T-cell (primary cell): ENCODE results near the gene STMN3. TPM values are rescaled to one million over a fixed set of nuclear protein-coding genes. Genes with fewer than 3 reads are reported as not detected.

ENCODE experiments used
- ATAC-seq, 4 experiments: fragments of 200-7000 bp in 3 of 4; fragments of 150-1000 bp in 1 of 4; cut with Tn5 transposase; replicated peaks in 1 of 4; 1 replicate in 3 of 4; 2 replicates in 1 of 4; pipeline ENCODE4 v1.10.0; 2021; ENCODE audit warnings: moderate library complexity in 3 of 4, mild to moderate bottlenecking in 2 of 4, moderate number of reproducible peaks in 1 of 4
- CTCF ChIA-PET, 2 donors: fragments of 300-600 bp; sonication (Branson Sonifier 250); formaldehyde crosslinking; loops; one replicate each; lab custom pipeline; 2022; ENCODE audit warnings: antibody characterized with exemption in 2 of 2; lab: Charles Lee
- POLR2A ChIA-PET, 2 donors: fragments of 300-600 bp; sonication (Branson Sonifier 250); formaldehyde crosslinking; loops; one replicate each; lab custom pipeline; 2022; ENCODE audit warnings: antibody characterized with exemption in 2 of 2; lab: Charles Lee
- DNase-seq, 35 experiments: peaks; one replicate each; pipeline versions ENCODE4 v3.0.0 to v3.0.0-alpha.2; 2013 to 2023
- H3K27ac ChIP-seq: one replicate; pipeline ENCODE4 v1.5.1; 2013; ENCODE audit warnings: low read length
- H3K27me3 ChIP-seq, 2 experiments: replicated peaks in 1 of 2; 1 replicate in 1 of 2; 2 replicates in 1 of 2; pipeline versions ENCODE4 v1.6.1 to v1.7.0; 2013; ENCODE audit warnings: low read length in 1 of 2, mixed read lengths in 1 of 2; ENCODE audit not compliant: control insufficient read depth in 2 of 2, insufficient read depth in 2 of 2; ENCODE audit errors: extremely low read depth in 1 of 2
- H3K36me3 ChIP-seq, 2 donors: 1 replicate in 1 of 2; 2 replicates in 1 of 2; pipeline versions ENCODE4 v1.6.1 to v1.7.0; 2013; ENCODE audit warnings: low read length in 1 of 2; ENCODE audit not compliant: control insufficient read depth in 2 of 2, insufficient read depth in 1 of 2; ENCODE audit errors: extremely low read depth in 1 of 2
- H3K4me1 ChIP-seq, 2 experiments: 1 replicate in 1 of 2; 2 replicates in 1 of 2; pipeline versions ENCODE4 v1.6.1 to v1.7.0; 2013; ENCODE audit warnings: low read length in 2 of 2, mixed read lengths in 1 of 2; ENCODE audit not compliant: insufficient read depth in 2 of 2, control insufficient read depth in 1 of 2; ENCODE audit errors: extremely low read depth in 1 of 2
- H3K4me3 ChIP-seq, 2 donors: 1 replicate in 1 of 2; 2 replicates in 1 of 2; pipeline versions ENCODE4 v1.5.1 to v1.7.0; 2013; ENCODE audit warnings: mild to moderate bottlenecking in 2 of 2, low read length in 1 of 2, moderate library complexity in 1 of 2; ENCODE audit not compliant: control insufficient read depth in 1 of 2; ENCODE audit errors: extremely low read depth in 1 of 2
- H3K9me3 ChIP-seq: 2 replicates; pipeline ENCODE4 v1.7.0; 2013
- H3K27ac Mint-ChIP-seq, 2 donors: one replicate each; pipeline ENCODE4 v1.8.0; 2020 to 2021; ENCODE audit warnings: mild to moderate bottlenecking in 2 of 2, mixed read lengths in 2 of 2
- H3K27me3 Mint-ChIP-seq, 2 donors: one replicate each; pipeline ENCODE4 v1.8.0; 2021 to 2022; ENCODE audit warnings: mixed read lengths in 2 of 2
- H3K36me3 Mint-ChIP-seq: one replicate; pipeline ENCODE4 v1.8.0; 2021; ENCODE audit warnings: mixed read lengths
- H3K4me1 Mint-ChIP-seq, 3 donors: one replicate each; pipeline ENCODE4 v1.8.0; 2020 to 2022; ENCODE audit warnings: mixed read lengths in 3 of 3, mild to moderate bottlenecking in 1 of 3
- H3K4me3 Mint-ChIP-seq, 3 donors: one replicate each; pipeline ENCODE4 v1.8.0; 2020 to 2022; ENCODE audit warnings: mild to moderate bottlenecking in 3 of 3, mixed read lengths in 3 of 3, moderate library complexity in 3 of 3
- H3K9me3 Mint-ChIP-seq, 3 donors: one replicate each; pipeline ENCODE4 v1.8.0; 2020 to 2022; ENCODE audit warnings: mixed read lengths in 3 of 3
- WGBS: methylation state at CpG from one replicate; pipeline ENCODE4 v1.1.5; 2013; ENCODE audit warnings: missing lambda C conversion rate; ENCODE audit not compliant: insufficient coverage; 5-methylcytosine and 5-hydroxymethylcytosine counted together
- total RNA-seq, 35 experiments: library from RNA in 6 of 35; stranded (reverse) in 6 of 35; fragments of 120-200 nt in 1 of 35; gene quantifications; one replicate each; pipeline versions ENCODE4 v1.2.1 to v1.2.4 and lab custom pipeline; 2013 to 2026

STMN3 gene
- total RNA-seq, 5 donors from 2014 or later (not counting 1 experiment from before 2014, with no cell fraction given), result 92.9 to 121 (median 107) TPM

GRCh38 chr20:63643946-63644345 lies 9.3 kb downstream of the STMN3 start:
- H3K27me3 ChIP-seq, result peaks cover 0 to 2% of the 10 kb centered on the region in 2 experiments
- DNase-seq (no peak), ATAC-seq (no peak)
- Mint-ChIP-seq H3K4me1 (peaks cover 16 to 27% (median 22%) of the 10 kb centered on the region in 3 donors), H3K36me3 (peaks cover 8% of the 10 kb centered on the region), H3K27ac (peak overlapping the region; percentile 44 to 71), H3K4me3 (peak overlapping the region in 1 of 3 donors; percentile 80), H3K9me3 (no peaks in the 10 kb centered on the region), H3K27me3 (no peaks in the 10 kb centered on the region)
- ChIA-PET POLR2A (no interaction called here), CTCF (no interaction called here)
- H3K4me1 ChIP-seq, result peaks cover 13 to 27% of the 10 kb centered on the region in 2 experiments
- H3K4me3 ChIP-seq, result no peak overlapping the region
- H3K27ac ChIP-seq, result no peak overlapping the region
- no peaks in the 10 kb centered on the region for H3K9me3 ChIP-seq
- peaks cover 3 to 10% of the 10 kb centered on the region in 2 donors for H3K36me3 ChIP-seq
- 96% methylated on average over 10 of the region's 15 CpGs for WGBS

DNA sequence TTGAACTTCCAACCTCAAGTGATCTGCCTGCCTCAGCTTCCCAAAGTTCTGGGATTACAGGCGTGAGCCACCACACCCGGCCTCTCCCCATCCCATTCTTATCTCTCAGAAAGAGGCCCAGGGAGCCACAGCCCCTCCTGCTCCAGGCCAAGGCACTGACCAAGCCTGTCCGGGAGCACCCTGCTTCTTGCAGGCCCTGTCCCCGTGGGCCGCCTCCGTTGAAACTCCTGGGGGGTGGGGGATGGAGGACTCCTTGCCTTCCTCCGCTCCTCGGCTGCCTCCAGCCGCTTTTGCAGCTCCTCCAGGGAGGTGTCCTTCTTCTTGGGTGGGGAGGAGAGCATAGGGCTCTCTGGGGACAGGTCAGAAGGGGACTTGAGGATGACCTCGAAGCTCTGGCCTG lies 9.7 kb downstream of the STMN3 start:
- Mint-ChIP-seq H3K27ac (peak overlapping the region; percentile 85 to 89), H3K27me3 (no peaks in the 10 kb centered on the region), H3K36me3 (peaks cover 8% of the 10 kb centered on the region), H3K9me3 (no peaks in the 10 kb centered on the region), H3K4me1 (peaks cover 17 to 31% (median 26%) of the 10 kb centered on the region in 3 donors), H3K4me3 (peak overlapping the region in 2 of 3 donors; percentile 53 to 80)
- Histone ChIP-seq H3K4me1 (peaks cover 14 to 28% of the 10 kb centered on the region in 2 experiments), H3K36me3 (peaks cover 3 to 6% of the 10 kb centered on the region in 2 donors), H3K27me3 (peaks cover 0 to 2% of the 10 kb centered on the region in 2 experiments), H3K9me3 (no peaks in the 10 kb centered on the region), H3K4me3 (no peak overlapping the region), H3K27ac (no peak overlapping the region)
- ChIA-PET CTCF (interaction anchor here in 1 of 2 donors (1.4 kb wide), 1 partner anchor 25 kb away, joined by 3 read pairs; no protein-coding TSS in a partner anchor), POLR2A (no interaction called here)
- 100% methylated on average over 6 of the region's 10 CpGs for WGBS
- ATAC-seq (no peak), DNase-seq (no peak)

DNA sequence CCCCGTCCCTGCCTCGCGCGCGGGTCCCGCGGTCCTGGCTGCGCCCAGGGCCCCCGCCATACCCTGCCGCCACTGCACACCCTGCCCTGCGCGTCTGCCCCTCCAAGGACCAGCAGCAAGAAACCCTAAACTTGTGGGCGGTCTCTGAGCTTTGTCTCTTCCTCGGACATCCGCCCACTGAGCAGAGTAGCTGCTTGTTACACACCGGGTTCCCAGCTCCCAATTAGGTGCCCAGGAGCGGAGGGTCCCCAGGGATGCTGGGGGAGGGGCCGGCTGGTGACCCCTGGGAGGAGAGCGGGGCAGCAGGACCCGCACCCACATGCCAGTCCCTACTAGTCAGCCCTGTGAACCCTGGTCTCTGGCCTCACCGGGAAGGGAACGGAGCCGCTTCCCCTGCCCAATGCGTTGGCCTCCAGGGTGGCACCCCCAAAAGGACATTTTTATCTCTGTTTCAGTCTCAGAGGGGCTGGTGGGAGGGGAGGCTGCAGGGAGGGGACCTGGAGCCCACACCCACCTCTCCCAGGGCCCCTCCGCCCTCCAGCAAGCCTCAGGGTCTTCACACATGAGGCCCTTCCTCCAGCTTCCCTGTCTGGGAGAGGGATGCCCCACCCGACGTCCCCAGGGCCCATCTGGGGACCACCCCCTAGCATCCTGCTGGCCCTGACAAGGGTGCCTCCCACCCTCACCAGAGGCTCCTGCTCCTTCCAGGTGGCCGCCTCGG lies 10.5 kb downstream of the STMN3 start:
- Mint-ChIP-seq H3K4me1 (peaks cover 23 to 38% (median 31%) of the 10 kb centered on the region in 3 donors), H3K27me3 (no peaks in the 10 kb centered on the region), H3K27ac (peak overlapping the region; percentile 85 to 89), H3K36me3 (peaks cover 8% of the 10 kb centered on the region), H3K4me3 (peak overlapping the region in 2 of 3 donors; percentile 53 to 80), H3K9me3 (no peaks in the 10 kb centered on the region)
- Histone ChIP-seq H3K27me3 (peaks cover 0 to 2% of the 10 kb centered on the region in 2 experiments), H3K36me3 (peaks cover 3 to 4% of the 10 kb centered on the region in 2 donors), H3K4me1 (peaks cover 16 to 36% of the 10 kb centered on the region in 2 experiments), H3K27ac (peak overlapping the region; percentile 64), H3K9me3 (no peaks in the 10 kb centered on the region), H3K4me3 (peak overlapping the region; percentile 19 to 32)
- ChIA-PET POLR2A (interaction anchor here in 1 of 2 donors (1.5 kb wide), 1 partner anchor 16 kb away, joined by 21 read pairs; the partner anchor contains the start of gene GMEB2), CTCF (interaction anchor here (0.5 to 2.0 kb wide), 14 partner anchors 8 to 416 kb away, joined by 3 to 22 read pairs (median 6); partner anchors contain the start of genes ARFRP1 (in 1 of the 2), GMEB2 (in 1 of the 2), HELZ2 (in 1 of the 2) and PTK6 (in 1 of the 2))
- no peak for ATAC-seq
- 36% methylated on average over 22 of the region's 29 CpGs for WGBS
- peak in 2 of 35 experiments; percentile 7 to 24 for DNase-seq

DNA sequence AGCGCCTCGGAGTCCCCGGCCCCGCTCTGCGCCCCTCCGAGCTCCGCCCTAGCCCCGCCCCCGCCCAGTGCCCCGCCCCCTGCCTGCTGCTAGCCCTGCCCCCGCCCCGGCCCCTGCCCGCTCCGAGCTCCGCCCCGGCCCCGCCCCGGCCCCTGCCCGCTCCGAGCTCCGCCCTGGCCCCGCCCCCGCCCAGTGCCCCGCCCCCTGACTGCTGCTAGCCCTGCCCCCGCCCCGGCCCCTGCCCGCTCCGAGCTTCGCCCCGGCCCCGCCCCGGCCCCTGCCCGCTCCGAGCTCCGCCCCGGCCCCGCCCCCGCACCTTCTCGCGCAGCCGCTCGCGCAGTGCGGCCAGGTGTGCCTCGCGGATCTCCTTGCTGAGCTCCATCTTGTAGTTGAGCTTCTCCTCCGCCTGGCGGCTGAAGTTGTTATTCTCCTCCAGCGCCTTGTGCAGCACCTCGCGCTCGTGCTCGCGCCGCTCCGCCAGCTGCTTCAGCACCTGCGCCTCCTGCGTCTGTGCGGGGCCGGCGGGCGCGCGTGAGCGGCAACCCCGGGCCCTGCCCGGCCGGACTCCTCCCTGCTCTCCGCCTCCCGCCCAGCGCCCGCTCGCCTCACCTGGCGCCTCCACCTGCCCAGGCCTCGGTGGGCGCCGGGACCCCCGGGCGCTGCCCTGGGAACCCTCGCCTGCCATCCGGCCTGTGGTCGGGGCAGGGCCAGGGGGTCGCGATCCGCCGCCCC lies 11.3 kb downstream of the STMN3 start:
- H3K36me3 Mint-ChIP-seq, result peaks cover 8% of the 10 kb centered on the region
- ChIA-PET POLR2A (interaction anchor here (1.0 to 1.5 kb wide), 2 partner anchors 14 to 15 kb away, joined by 14 to 21 read pairs; partner anchors contain the start of gene GMEB2 (in 1 of the 2)), CTCF (interaction anchor here (0.5 to 2.0 kb wide), 21 partner anchors 9 to 417 kb away, joined by 3 to 22 read pairs (median 5); partner anchors contain the start of genes ARFRP1 (in 1 of the 2), GMEB2 (in 1 of the 2), HELZ2 (in 1 of the 2) and PTK6 (in 1 of the 2))
- peak; percentile 91 to 99 (median 96) for DNase-seq
- no peaks in the 10 kb centered on the region for H3K9me3 Mint-ChIP-seq
- Histone ChIP-seq H3K4me1 (peaks cover 21 to 43% of the 10 kb centered on the region in 2 experiments), H3K4me3 (peak overlapping the region in 1 of 2 donors; percentile 94), H3K36me3 (peaks cover 3 to 4% of the 10 kb centered on the region in 2 donors), H3K9me3 (no peaks in the 10 kb centered on the region), H3K27me3 (peaks cover 0 to 2% of the 10 kb centered on the region in 2 experiments), H3K27ac (peak overlapping the region; percentile 82)
- peak; percentile 54 to 72 (median 62) for ATAC-seq
- WGBS, result under 1% methylated on average over 54 of the region's 86 CpGs
- H3K4me3 Mint-ChIP-seq, result peak overlapping the region; percentile 74 to 80 (median 79)
- no peaks in the 10 kb centered on the region for H3K27me3 Mint-ChIP-seq
- H3K4me1 Mint-ChIP-seq, result peaks cover 29 to 42% (median 37%) of the 10 kb centered on the region in 3 donors
- H3K27ac Mint-ChIP-seq, result peak overlapping the region; percentile 55 to 68

DNA sequence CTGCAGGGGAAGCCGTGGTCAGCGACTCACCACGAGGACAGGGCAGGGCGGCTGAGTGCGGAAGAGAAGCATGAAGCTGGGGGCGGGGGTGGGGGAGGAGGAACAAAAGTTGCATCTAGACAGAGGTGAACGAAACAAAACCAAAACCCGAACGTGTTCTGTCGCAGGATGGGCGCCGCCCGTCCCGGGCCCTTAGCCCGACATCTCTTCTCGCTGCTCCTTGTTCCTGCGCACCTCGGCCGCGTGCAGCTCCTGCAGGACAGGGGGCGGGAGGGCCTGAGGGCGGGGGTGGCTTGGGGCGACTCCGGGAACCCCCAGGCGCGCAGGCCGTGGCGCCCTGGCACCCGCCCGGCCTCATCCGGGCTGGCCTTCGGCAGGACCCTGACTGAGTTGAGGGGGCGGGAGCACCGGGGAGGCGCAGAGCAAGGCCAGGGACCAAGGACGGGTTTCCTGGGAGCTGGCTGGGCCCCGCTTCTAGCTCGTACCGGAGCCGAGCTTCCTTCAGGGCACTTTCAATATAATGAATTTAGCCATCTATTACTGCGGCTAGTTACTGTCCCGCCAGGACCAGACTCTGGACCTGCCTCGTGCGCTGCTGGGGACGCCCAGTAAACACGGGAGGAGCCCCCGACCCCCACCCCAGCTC lies 12.0 kb downstream of the STMN3 start:
- Mint-ChIP-seq H3K4me3 (peak overlapping the region; percentile 74 to 80 (median 79)), H3K27me3 (no peaks in the 10 kb centered on the region), H3K27ac (peak overlapping the region; percentile 71 to 85), H3K9me3 (no peaks in the 10 kb centered on the region), H3K36me3 (peaks cover 8% of the 10 kb centered on the region), H3K4me1 (peaks cover 33 to 45% (median 42%) of the 10 kb centered on the region in 3 donors)
- Histone ChIP-seq H3K9me3 (no peaks in the 10 kb centered on the region), H3K4me3 (peak overlapping the region; percentile 79 to 94), H3K27me3 (peaks cover 0 to 2% of the 10 kb centered on the region in 2 experiments), H3K27ac (peak overlapping the region; percentile 82), H3K36me3 (peaks cover 3 to 4% of the 10 kb centered on the region in 2 donors), H3K4me1 (peaks cover 24 to 50% of the 10 kb centered on the region in 2 experiments)
- DNase-seq (peak in 32 of 35 experiments; percentile 37 to 69 (median 56)), ATAC-seq (peak; percentile 24 to 38 (median 32))
- ChIA-PET CTCF (interaction anchor here in 1 of 2 donors (0.6 to 2.0 kb wide), 17 partner anchors 9 to 339 kb away, joined by 3 to 22 read pairs (median 6); partner anchors contain the start of genes ARFRP1, GMEB2, HELZ2 and PTK6), POLR2A (interaction anchor here (1.0 to 1.5 kb wide), 2 partner anchors 14 kb away, joined by 14 to 21 read pairs; partner anchors contain the start of gene GMEB2 (in 1 of the 2))
- WGBS, result under 1% methylated on average over 38 of the region's 47 CpGs
